ENCODE data around the gene ENTPD6. TPM values are rescaled to one million over a fixed set of nuclear protein-coding genes. Genes with fewer than 3 reads are reported as not detected.

The ENTPD6 gene
- polyA plus RNA-seq, 1 experiment = 70.8 TPM

DNA sequence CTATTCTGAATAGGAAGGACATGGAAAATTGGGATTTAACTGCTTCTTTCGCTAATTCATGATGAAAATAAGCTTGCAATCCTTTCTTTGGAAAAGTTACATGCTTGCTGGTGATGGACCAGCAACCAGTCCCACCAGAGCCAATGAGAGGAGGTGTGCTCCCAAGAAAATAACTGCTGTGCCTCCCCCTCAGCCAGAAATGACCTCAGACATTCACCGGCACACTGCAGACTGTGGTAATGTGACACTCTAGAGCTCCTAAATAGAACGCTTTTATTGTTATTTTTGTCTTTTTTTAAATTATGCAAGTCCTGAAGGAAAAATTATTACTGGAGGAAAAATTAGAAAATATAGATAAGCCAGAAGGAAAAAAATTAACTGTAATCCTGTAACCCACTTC is 55.0 kb downstream of the ENTPD6 start:
- TF ChIP-seq, protein P1, sequence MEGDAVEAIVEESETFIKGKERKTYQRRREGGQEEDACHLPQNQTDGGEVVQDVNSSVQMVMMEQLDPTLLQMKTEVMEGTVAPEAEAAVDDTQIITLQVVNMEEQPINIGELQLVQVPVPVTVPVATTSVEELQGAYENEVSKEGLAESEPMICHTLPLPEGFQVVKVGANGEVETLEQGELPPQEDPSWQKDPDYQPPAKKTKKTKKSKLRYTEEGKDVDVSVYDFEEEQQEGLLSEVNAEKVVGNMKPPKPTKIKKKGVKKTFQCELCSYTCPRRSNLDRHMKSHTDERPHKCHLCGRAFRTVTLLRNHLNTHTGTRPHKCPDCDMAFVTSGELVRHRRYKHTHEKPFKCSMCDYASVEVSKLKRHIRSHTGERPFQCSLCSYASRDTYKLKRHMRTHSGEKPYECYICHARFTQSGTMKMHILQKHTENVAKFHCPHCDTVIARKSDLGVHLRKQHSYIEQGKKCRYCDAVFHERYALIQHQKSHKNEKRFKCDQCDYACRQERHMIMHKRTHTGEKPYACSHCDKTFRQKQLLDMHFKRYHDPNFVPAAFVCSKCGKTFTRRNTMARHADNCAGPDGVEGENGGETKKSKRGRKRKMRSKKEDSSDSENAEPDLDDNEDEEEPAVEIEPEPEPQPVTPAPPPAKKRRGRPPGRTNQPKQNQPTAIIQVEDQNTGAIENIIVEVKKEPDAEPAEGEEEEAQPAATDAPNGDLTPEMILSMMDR (IDR thresholded peaks at IDR 0.05; ENCODE audit: insufficient read depth, low read depth, low read length) = no peak
- ChIA-PET CTCF (interaction anchor here (0.7 to 1.4 kb wide), 3 partner anchors 24 to 148 kb away, joined by 3 to 5 read pairs (median 3); no protein-coding TSS in a partner anchor), POLR2A (no interaction called here)
- Histone ChIP-seq H3K27me3 (ENCODE audit: control insufficient read depth, insufficient read depth, low read length) (no peaks in the 10 kb centered on the region), H3K4me3 (ENCODE audit: low read depth, low read length) (no peak overlapping the region), H3K36me3 (ENCODE audit: control insufficient read depth, insufficient read depth, low read length) (peaks cover 6% of the 10 kb centered on the region)
- DNase-seq (ENCODE audit: low read depth) = no peak

DNA sequence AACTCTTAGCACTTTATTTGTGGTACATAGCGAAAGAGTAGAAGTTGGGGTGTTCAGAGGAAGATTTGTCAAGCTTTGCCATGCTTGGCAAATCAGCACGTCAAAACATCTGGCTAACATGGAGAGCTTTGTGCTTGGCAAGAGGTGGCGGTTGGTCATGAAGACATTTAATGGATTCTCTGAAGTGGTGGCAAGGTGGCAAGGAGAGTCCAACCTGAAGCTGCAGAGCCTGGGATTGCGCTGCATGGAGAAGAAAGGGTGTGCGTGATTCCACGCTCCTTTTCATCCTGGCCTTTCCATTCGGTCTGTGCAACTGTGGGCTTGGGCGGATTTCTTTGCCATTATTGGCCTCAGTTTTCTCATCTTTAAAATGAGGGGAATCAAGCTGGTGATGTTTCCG is 55.5 kb downstream of the ENTPD6 start:
- H3K4me3 ChIP-seq (ENCODE audit: low read depth, low read length) = no peak overlapping the region
- ChIA-PET POLR2A (no interaction called here), CTCF (interaction anchor here (0.7 to 1.4 kb wide), 2 partner anchors 24 to 75 kb away, joined by 3 to 5 read pairs; no protein-coding TSS in a partner anchor)
- H3K36me3 ChIP-seq (ENCODE audit: control insufficient read depth, insufficient read depth, low read length) = peaks cover 6% of the 10 kb centered on the region
- H3K27me3 ChIP-seq (ENCODE audit: control insufficient read depth, insufficient read depth, low read length) = no peaks in the 10 kb centered on the region
- TF ChIP-seq, protein P1 (IDR thresholded peaks at IDR 0.05; ENCODE audit: insufficient read depth, low read depth, low read length) = no peak
- DNase-seq (ENCODE audit: low read depth) = no peak

DNA sequence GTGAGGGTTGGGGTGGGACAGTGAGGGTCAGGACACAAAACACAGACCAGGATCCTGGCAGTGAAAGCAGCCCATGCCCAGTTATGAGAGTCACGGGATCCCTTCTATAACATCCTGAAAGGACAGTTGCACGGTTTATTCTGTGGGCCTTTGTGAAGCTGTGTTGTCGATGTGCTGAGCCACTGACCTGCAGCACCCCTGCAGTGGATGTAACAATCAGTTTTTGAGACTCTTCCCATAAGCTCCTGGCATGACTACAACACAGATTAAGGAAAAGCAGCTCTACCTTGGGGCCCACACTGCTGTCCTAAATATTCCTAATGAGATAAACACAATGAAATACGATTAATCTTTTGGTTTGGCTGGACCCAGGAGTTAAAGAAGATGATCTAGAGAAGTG is 56.0 kb downstream of the ENTPD6 start:
- ChIA-PET POLR2A (no interaction called here), CTCF (interaction anchor here (1.3 kb wide), 1 partner anchor 44 kb away, joined by 3 read pairs; no protein-coding TSS in a partner anchor)
- H3K36me3 ChIP-seq (ENCODE audit: control insufficient read depth, insufficient read depth, low read length) = peaks cover 6% of the 10 kb centered on the region
- no peak for DNase-seq (ENCODE audit: low read depth)
- H3K27me3 ChIP-seq (ENCODE audit: control insufficient read depth, insufficient read depth, low read length) = no peaks in the 10 kb centered on the region
- TF ChIP-seq, protein P1 (IDR thresholded peaks at IDR 0.05; ENCODE audit: insufficient read depth, low read depth, low read length) = no peak
- H3K4me3 ChIP-seq (ENCODE audit: low read depth, low read length) = no peak overlapping the region

DNA sequence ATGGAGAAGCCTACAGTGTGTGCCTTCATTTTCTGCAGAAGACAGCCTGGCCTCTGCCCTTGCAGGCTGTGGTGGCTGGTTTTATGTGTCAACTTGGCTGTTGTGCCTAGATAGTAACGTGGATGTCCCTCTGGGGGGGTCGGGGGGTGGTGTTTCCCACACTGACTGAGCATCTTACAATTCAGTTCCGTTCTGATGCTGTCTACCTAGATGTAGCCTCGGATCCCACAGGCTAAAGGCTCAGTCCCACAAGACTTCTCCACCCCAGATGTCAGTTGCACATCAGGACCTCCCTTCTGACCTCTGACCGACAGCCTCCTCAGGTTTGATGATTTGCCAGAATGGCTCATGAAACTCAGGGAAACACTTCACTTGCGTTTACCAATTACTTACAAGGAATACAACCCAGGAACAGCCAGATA is 56.7 kb downstream of the ENTPD6 start:
- H3K27me3 ChIP-seq (ENCODE audit: control insufficient read depth, insufficient read depth, low read length) = no peaks in the 10 kb centered on the region
- POLR2A ChIA-PET = no interaction called here
- CTCF ChIA-PET = interaction anchor here (0.9 to 1.3 kb wide), 2 partner anchors 43 to 258 kb away, joined by 3 read pairs; no protein-coding TSS in a partner anchor
- no peak for DNase-seq (ENCODE audit: low read depth)
- no peak overlapping the region for H3K4me3 ChIP-seq (ENCODE audit: low read depth, low read length)
- TF ChIP-seq, protein P1 (IDR thresholded peaks at IDR 0.05; ENCODE audit: insufficient read depth, low read depth, low read length) = no peak
- peaks cover 6% of the 10 kb centered on the region for H3K36me3 ChIP-seq (ENCODE audit: control insufficient read depth, insufficient read depth, low read length)

DNA sequence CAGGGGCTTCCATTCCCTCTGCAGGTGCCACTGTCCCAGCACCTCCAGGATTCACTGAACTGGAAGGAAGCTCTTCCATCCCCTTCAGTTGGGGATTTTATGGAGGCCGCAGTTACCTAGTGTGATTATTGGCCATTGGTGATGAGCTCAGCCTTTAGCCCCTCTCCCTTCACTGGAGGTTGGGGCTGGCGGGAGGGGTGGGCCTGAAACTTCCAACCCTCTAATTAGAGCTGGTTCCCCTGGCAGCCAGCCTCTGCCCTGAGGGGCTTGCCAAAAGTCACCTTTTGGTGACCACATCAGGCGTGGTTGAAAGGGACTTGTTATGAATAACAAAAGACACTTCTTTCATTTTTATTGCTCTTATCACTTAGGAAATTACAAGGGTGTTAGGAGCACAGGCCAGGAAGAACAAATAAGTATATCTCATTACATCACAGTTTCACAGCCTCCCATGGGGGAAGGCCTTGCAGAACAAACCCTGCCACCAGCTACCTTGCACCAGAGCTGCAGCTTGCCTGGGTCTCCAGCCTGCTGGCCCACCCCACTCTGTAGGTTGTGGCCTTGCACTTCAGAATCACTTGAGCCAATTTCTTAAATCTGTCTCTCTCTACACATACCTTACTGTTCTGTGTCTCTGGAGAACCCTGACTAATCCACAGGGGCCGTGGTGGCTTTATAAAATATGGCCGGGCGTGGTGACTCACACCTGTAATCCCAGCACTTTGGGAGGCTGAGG is 57.3 kb downstream of the ENTPD6 start:
- TF ChIP-seq, protein P1 (IDR thresholded peaks at IDR 0.05; ENCODE audit: insufficient read depth, low read depth, low read length) = no peak
- ChIA-PET CTCF (interaction anchor here (0.9 to 1.3 kb wide), 2 partner anchors 42 to 259 kb away, joined by 3 read pairs; no protein-coding TSS in a partner anchor), POLR2A (no interaction called here)
- DNase-seq (ENCODE audit: low read depth) = no peak
- Histone ChIP-seq H3K36me3 (ENCODE audit: control insufficient read depth, insufficient read depth, low read length) (peaks cover 6% of the 10 kb centered on the region), H3K4me3 (ENCODE audit: low read depth, low read length) (no peak overlapping the region), H3K27me3 (ENCODE audit: control insufficient read depth, insufficient read depth, low read length) (no peaks in the 10 kb centered on the region)
